SKM-1 (cell line): Measurements from ENCODE around the gene VWCE.
A peak's percentile ranks its signal among the peaks of the same experiment; 100 is the strongest.
"Not testable (repeated sequence)": the region's sequence is repeated elsewhere in the genome, so short reads cannot be mapped to it uniquely, and the experiment has no call there.

Experiments
- DNase-seq: peaks from one replicate; lab custom pipeline; 2025; ENCODE audit not compliant: unreplicated experiment; lab: John Stamatoyannopoulos, UW

The VWCE gene

GRCh38 chr11:61256710-61257482 is 38.2 kb downstream of the VWCE start:
- no peak for DNase-seq

GRCh38 chr11:61254403-61255025 is 40.6 kb downstream of the VWCE start:
- DNase-seq: peak; percentile 68

GRCh38 chr11:61252332-61252731 is 42.8 kb downstream of the VWCE start:
- DNase-seq: not testable (repeated sequence)

DNA sequence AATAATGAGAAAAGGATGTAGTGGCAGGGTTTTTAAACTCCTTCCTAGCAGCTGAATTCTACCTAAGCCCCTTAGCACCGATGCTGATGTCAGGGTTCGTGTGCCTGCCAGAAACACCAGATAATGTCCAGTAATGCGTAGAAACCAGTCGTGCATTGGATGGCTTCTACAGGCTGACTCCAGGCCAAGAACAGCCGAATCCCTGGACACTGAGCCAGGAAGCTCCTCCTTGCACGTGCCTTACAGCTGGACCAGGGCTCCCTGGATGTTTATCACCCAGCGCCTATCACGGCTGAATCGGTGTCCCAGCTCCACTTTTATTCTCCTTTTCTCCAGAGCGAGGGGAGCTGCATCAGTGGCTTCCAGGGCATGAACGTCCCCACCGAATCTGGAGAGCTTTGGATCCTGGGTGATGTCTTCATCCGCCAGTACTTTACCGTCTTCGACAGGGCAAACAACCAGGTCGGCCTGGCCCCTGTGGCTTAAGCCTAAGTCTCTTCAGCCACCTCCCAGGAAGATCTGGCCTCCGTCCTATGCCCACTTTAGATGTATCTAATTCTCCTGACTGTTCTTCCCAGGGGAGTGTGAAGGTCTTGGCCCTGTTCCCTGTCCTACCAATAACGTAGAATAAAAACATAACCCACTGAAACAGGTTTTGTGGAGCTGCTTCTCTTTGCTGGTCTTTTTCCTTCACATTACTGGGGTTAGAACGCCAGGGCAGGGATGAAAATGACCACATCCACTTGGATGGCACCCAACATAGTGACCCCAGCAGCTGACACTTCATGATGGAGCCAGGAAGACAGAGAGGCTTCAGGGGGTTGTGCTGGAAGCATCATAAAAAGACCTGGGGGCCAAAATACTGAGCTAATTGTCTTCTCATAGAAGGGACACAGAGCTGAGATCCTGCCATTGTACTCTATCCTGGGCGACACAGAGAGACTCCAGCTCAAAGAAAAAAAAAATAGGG is 44.0 kb downstream of the VWCE start:
- not testable (repeated sequence) for DNase-seq

GRCh38 chr11:61249201-61249600 is 45.9 kb downstream of the VWCE start:
- DNase-seq: not testable (repeated sequence)

DNA sequence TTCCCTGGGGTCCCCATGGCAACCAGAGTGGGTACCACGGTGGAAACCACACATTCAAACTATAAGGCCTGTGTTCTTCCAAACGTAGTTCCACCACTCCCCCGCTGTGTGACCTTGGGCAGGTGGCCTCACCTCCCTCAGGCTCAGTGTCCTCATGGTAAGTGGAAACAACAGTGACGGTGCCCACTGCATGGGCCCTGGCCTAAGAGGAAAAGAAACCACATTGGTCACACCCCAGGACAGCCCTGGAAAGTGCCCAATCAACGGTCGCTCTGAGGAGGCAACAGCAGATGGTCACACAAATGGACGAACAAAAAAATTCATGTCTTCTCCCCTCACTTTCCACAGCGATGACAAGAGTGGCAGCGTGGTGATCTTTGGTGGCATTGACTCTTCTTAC is 47.0 kb downstream of the VWCE start:
- not testable (repeated sequence) for DNase-seq

GRCh38 chr11:61245284-61245964 is 49.7 kb downstream of the VWCE start:
- DNase-seq: not testable (repeated sequence)

DNA sequence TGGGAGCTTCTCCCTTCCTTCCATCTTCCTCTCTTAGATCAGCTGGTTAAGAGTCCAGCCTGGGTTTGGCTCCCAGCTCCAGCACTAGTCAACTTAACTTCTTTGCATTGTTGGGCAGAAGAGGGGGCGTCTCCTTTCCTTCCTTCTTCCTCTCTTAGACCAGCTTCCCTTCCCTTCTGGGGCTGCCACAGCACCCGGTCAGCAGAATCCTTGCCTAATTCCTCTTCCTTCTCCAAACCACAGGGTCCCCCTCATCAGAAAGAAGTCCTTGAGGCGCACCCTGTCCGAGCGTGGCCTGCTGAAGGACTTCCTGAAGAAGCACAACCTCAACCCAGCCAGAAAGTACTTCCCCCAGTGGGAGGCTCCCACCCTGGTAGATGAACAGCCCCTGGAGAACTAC is 53.6 kb downstream of the VWCE start:
- DNase-seq: not testable (repeated sequence)

- not testable (repeated sequence) for DNase-seq
These were observed 54.2 kb downstream of the VWCE start, which contains the start of gene PGA5 for GRCh38 chr11:61240875-61241274. Gene PGA5 (plus strand): TSS chr11:61241175. CDS start chr11:61241227, 52 bp downstream.

DNA sequence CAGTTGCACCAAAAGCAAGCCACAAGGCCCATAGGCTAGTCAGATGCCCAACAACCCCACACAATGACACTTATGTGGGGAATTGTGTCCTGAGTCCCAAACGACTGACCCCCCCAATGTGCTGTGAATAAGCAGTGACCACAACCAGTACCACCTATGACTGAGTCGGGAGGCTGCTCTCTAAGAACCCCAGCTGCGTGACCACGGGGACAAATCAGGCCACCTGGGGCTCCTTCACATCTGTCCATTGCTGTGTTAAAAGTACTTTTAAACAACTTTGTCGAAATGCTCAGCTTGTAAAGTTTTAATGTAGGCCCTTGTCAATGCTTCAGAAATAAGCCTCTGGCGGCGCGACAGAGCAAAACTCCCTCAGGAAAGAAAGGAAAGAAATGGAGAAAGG is 54.8 kb downstream of the VWCE start:
- not testable (repeated sequence) for DNase-seq

GRCh38 chr11:61237130-61237529 is 58.0 kb downstream of the VWCE start:
- not testable (repeated sequence) for DNase-seq

DNA sequence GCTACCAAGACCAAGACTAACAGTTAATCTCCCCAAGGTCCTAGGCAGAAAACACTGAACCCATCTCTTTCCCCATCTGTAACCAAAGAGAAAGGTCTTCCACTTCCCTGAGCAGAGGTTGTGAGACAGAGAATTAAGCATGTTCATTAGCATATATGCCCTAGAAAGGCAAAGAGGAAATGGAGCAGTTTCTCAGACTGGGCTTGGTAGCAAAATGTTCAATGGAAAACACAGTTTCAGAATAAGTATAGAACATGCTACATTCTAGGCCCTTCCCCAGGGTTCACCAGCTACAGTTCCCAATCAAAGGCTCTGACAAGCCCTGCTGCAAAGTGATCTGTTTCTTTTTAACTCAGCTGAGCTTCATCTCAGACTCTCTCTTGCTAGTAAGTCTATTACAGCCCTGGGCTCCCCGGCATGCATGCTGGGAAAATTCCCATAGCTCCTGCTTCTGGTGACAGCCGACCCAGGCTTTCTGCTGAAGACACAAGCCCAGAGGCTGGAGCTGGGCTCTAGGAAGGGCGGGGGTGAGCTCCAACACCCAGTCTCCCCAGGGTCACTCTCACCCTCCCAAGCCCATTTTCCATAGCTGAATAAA is 62.5 kb downstream of the VWCE start:
- DNase-seq: not testable (repeated sequence)

- not testable (repeated sequence) for DNase-seq
These were observed 63.5 kb downstream of the VWCE start for GRCh38 chr11:61231585-61231984.

DNA sequence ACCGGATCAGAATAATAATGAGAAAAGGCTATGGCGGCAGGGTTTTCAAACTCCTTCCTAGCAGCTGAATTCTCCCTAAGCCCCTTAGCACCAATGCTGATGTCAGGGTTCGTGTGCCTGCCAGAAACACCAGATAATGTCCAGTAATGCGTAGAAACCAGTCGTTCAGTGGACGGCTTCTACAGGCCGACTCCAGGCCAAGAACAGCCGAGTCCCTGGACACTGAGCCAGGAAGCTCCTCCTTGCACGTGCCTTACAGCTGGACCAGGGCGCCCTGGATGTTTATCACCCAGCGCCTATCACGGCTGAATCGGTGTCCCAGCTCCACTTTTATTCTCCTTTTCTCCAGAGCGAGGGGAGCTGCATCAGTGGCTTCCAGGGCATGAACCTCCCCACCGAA is 64.1 kb downstream of the VWCE start:
- not testable (repeated sequence) for DNase-seq

DNA sequence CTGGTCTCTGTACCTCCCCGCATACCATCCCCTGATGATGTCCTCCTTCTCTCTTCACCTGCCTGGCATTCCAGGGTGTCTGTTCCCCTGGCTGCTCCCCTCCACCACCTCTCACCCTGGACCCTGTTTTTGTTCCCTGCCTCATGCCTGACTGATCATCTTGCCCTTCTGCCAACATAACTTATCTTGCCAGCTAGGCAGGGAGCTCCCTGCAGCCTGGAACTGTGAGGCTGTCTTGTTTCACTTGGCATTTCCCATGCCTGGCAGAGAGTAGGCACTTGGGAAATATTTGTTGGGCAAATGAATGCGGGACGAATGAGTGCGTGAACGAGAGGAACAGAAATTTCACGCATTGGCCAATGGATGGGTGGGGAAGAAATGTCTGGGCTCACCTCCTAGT is 65.7 kb downstream of the VWCE start:
- DNase-seq: not testable (repeated sequence)

DNA sequence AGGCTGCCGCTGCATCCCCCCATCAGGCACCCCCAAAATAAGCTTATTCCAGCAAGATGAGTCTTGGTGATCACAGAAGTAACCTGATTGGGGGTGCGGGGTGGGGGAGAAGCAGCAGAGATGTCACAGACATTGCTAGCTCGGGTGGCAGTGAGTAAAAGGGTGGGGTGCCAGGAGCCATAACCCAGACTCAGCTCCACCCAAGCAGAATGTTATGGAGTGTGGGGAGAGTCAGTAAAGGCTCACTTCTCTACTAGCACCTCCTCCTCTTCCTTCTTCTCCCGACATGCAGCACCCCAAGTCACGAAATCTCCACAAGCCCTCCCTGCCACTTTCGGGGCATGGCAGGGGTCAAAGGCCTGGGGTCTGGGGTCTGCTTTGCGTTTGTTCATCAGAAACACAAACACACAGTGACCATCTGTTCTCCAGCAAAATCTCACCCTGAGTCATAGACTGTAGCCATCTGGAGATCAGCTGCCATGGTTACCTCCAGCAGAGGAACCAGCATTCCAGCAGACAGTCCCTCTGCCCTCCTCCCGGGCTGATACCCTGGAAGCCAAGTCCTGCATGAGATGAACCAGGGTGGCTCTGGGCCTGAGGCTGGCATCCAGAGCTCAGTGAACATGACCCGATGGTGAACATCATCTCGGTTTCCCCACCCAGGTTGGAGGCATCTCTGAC is 68.5 kb downstream of the VWCE start:
- not testable (repeated sequence) for DNase-seq

DNA sequence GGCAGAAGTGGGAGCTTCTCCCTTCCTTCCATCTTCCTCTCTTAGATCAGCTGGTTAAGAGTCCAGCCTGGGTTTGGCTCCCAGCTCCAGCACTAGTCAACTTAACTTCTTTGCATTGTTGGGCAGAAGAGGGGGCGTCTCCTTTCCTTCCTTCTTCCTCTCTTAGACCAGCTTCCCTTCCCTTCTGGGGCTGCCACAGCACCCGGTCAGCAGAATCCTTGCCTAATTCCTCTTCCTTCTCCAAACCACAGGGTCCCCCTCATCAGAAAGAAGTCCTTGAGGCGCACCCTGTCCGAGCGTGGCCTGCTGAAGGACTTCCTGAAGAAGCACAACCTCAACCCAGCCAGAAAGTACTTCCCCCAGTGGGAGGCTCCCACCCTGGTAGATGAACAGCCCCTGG is 72.4 kb downstream of the VWCE start:
- not testable (repeated sequence) for DNase-seq

DNA sequence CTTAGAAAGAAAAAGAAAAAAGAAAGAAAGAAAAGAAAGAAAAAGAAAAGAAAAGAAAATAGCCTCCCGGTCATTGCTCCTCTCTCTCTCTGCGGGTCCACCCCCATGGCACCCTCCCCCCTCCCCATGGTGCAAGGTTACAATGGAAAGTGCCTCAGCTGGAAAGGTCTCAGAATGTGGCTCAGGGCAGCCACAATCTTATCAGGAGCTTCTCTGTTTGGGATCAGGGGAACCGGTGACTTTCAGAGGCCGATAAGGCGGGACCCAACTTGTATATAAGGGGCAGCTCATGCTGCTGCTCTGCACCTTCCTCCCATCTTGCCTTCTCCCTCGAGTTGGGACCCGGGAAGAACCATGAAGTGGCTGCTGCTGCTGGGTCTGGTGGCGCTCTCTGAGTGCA is 73.1 kb downstream of the VWCE start, which contains the start of gene PGA4:
TSS of gene PGA4 (plus strand) at position 301 of the 400 bp plus-strand sequence. CDS start at position 355, 54 bp downstream.
- not testable (repeated sequence) for DNase-seq

DNA sequence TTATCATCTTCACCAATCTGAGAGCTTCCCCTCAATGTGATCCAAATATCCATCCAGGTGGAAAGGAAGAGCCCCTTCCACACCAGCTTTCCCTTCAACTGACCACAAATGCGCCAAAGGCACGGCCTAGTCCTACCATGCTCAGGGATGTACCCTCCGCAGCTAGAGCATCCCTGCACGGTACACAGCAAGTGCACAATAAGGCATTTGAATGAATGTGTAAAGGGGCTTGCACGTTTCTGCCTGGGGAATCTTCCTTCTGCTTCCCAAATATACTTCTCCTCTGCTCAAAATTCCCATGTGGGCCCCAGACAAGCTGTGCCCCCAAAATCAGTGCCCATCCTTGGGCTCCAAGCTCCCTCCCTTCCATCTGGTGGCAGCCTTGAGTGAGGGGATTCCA is 76.1 kb downstream of the VWCE start:
- DNase-seq: not testable (repeated sequence)
